NCI-H345 treated with DMSO at 0.1 percent for 48 hours (cell line): ENCODE data around the gene OR2F1.

Source experiments
- DNase-seq: peaks from one replicate; lab custom pipeline; 2025; ENCODE audit not compliant: unreplicated experiment; lab: John Stamatoyannopoulos, UW

The OR2F1 gene, protein sequence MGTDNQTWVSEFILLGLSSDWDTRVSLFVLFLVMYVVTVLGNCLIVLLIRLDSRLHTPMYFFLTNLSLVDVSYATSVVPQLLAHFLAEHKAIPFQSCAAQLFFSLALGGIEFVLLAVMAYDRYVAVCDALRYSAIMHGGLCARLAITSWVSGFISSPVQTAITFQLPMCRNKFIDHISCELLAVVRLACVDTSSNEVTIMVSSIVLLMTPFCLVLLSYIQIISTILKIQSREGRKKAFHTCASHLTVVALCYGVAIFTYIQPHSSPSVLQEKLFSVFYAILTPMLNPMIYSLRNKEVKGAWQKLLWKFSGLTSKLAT

DNA sequence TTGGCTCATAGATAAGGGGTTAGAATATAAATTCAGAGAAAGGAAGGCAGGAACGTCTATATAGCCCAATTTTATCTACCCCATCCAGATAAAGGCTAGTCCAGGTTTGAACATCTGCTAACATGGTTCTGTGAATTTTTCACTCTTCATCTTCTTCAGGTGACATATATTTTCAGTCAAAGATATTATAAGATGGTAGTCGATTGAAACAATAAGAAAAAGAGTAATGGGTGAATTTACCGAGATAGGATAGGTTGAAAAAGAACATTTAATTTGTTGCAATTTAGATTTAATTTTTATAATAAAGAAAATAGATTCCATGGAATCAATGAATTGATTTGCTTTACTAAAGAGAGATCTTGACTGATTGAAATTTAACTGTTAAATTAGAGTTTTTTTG is at the start of gene OR2F1:
Gene OR2F1 (plus strand): TSS at position 301 of the 400 bp plus-strand sequence. CDS start 5,127 bp downstream, outside the sequence.
- no peak for DNase-seq

DNA sequence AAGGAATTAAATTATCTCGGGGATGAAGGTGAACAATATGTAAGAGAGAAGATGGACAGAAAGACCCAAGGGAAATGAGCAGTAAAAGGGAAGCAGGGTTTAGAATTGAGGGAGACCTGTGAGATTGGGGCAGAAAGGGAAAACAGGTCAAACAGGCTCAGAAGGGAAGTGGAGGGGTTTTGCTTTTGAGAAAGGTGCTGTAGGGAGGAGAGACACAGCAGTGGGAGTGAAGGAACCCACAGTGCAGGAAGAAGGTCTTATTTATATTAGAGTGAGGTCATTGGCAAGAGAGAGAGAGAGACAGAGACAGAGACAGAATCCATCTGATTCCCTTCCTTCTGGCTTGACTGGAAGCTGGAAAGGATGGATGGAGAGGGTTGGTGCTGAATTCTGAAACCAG is 49.1 kb upstream of the OR2F1 start:
- no peak for DNase-seq

DNA sequence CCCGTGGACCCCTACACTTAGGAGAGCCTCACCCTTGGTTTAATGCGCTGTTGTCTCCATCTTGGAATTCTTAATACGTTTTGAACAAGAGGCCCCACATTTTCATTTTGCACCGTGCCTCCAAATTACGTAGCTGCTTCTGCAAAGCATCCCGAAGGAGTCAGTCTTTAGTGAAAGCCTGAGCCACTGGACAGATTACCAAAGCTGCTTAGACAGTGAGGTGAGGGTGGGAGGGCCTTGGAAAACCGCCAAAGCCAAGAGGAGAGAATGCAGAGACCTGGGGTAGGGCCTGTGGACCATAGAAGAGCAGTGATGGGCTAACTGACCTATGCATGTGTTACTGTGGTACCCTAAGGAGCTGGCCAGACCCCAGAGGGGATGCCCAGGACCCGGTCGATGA is 48.5 kb upstream of the OR2F1 start:
- DNase-seq = no peak

DNA sequence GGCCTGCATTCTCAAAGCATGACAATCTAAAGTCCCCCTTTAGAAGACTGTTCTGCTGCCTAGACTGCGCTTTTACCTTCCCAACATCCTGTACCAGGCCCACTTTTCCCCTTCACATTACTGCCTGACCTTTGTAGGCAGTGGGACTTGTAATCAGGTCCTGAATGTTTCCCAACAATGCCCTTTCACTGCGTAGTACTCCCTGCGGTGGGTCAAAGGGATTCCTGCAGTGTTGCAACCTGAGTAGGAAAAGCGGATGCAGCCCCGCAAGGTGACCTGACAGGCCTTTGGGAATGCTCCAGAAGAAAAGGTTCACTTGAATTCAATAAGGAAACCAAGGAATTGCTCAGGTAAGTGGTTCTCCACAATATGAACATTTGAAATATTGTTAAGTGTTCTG is 47.7 kb upstream of the OR2F1 start:
- no peak for DNase-seq

DNA sequence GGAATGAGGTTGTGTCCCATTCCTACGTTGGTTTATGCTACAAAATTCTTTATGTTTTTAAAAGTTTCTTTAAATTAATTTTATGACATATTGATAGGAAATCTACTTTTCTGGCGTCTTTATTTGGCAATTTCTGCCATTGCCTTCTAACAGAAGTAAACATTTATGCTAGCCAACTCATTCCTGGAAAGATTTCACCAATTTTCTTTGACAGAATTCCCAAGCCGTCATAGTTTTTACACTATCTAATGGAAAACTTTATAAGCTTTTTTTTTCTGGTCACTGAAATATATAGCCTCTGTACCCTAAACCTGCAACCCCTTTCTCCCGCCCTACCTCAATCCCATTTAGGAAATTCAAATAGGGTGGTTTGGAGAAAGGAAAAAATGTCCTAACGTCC is 46.5 kb upstream of the OR2F1 start:
- DNase-seq = no peak

DNA sequence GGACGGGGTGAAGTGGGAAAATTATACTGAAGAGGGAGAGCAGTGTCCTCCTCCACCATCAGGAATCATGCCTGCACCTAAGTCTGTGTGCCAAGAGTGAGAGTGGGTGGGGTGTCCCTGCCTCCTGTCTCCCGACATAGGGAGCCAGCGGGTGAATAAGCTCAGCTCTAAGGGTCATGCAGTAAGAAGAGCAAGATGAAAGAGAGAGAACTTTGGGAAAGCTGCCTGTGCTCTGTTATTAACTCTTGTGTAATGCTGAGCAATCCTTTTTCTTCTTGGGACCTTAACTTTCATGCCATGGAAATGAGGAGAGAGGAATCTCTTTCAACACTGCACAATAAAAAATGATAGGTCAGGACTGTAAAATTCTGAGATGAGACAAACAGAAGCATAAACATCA is 44.8 kb upstream of the OR2F1 start:
- DNase-seq = no peak

DNA sequence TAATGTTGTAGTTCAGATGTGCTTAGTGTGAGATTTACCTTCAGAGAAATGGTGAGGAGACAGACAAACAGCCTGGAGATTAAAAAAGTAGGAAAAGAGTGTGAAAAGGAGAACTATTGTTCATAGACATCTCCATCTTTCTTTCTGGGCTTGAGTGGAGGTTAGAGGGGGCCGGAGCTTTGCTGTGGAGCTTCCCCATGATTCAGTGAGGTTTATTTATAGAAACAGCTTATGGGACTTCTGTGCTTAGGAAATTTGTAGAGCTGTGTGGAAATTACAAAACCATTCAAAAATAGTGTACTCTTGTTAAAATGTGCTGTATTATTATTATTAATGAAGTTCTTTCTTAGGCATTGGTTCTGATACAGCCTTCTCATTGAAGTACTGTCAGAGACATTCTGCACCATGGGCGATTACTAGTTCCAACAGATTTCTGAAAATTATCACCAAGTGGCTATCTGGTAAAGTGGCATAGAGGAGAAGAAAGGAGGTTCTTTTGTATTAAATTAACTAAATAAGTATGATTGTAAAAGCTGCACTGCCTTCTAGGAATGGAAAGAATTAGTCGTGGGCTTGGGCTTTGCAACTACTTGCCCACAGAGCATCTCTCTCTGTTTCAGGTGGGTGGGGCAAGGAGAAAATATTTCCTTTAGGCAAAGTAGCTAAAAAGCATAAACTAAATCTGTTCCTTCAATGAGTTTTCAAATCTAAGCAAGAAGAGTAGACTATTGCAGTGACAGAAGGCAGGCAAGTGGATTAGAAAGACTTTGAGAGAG is 44.0 kb upstream of the OR2F1 start:
- no peak for DNase-seq

DNA sequence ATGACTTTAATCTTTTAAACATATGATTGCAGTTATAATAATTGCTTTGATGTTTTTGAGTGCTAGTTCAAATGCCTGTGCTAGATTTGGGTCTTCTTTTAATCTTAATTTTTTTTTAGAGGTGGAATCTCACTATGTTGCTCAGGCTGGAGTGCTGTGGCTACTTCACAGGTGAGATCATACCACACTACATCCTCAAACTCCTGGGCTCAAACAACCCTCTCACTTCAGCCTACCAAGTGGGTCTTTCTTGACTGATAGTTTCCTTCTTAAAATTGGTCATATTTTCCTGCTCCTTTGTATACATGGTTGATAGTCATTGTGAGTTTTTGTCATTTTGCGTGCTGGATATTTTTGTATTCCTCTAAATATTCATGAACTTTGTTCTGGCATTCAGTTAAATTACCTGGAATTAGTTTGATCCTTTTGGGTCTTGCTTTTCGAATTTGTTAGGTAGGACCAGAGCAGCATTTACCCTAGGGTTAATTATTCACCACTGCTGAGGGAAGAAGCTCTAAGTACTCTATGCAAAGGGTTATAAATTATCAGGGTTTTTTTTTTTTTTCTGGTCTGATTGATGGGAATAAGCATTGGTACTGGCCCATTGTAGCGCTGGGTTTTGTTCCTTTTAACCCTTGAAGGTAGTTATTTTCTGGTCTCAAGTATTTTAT is 40.6 kb upstream of the OR2F1 start:
- no peak for DNase-seq

DNA sequence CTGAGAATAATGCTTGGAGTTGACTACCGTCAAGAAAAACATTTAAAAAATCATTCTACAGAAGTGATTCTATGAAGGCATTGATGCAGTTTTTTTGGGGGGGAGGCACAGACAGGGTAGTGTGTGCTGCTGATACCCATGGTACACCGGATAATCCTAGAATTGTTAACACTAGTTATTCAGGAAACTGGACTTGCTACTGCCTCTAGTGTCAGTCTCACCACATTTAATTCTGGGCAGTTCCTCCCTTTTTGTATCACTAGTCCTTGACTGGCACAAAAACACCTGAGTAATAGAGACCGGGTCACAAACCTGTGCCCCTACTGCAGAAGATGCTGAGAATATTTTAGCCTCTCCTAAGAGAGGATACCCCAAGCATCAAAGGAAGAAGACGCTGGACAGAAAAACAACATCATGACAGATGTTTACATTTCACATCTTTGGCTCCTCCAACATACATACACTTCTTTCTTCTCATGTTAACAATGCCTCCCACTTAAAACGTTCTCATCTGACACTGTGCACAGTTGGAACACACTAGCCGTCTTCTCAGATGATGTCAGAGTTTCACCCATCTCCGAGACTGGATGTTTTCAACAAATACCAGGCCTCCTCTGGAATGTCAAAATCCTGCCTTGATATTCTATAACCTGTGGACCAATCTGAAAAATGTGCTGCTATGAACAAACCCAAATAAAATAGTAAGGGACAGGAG is 39.5 kb upstream of the OR2F1 start:
- DNase-seq = no peak

DNA sequence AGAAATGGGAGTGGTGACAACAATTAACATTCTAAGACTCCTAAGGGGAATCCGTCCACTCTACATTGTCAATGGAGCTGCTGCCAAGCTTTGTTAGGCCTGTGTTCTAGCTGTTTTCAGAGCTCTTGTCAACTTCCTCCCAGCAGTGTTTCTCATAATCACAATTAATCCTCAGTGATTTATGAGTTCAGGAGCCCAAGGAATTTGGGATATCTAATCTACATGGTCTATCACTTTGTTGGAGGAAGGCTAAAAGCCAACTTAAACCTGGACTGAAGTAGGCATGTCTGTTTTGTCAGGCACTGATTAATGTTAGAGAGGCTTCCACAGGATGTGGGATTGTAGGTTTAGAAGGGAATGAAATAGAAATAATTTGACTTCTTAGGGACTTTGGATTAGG is 29.8 kb upstream of the OR2F1 start:
- no peak for DNase-seq

DNA sequence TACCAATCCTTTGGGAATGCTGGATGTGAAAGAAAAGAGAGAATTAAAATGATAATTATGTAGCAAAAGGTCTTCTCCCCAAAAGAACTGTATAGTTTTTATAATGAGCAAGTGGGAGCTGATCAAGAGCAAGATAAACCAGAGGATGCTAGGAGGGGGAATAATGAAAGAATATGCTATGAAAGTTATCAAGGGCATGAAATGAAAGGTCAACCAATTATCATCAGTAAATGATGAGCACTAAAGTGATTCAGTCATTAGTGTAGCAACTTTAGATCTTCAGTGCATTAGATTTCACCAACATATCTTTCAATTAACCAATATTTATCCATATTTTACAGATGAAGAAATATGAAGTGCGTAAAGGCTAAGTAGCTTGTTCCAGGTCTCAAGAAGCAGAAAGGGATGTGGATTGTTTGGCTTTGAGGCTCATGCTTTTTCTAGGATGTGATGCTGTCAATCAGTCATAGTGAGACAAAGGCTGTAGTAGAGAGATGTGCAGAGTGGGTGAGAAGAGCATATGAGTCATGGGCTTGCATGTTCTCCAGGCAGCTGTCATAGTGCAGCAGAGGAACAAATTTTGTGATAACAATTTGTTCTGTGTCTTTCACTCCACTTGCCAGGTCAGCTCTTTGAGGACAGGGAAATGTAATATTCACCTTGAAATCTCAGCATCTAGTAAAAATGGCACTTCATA is 25.3 kb upstream of the OR2F1 start:
- DNase-seq = no peak

DNA sequence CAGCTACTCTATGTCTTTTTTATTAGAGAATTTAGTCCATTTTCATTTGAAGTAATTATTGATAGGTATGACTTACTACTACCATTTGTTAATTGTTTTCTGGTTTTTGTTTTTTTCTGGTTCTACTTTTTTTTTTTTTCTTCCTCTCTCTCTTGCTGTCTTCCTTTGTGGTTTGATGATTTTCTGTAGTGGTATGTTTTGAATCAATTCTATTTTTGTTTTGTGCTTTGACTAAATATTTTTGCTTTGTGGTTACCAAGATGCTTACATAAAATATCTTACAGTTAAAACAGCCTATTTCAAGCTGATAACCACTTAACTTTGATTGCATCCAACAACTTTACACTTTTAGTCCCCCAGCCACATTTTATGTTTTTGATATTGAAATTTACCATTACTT is 22.9 kb upstream of the OR2F1 start:
- DNase-seq = no peak

DNA sequence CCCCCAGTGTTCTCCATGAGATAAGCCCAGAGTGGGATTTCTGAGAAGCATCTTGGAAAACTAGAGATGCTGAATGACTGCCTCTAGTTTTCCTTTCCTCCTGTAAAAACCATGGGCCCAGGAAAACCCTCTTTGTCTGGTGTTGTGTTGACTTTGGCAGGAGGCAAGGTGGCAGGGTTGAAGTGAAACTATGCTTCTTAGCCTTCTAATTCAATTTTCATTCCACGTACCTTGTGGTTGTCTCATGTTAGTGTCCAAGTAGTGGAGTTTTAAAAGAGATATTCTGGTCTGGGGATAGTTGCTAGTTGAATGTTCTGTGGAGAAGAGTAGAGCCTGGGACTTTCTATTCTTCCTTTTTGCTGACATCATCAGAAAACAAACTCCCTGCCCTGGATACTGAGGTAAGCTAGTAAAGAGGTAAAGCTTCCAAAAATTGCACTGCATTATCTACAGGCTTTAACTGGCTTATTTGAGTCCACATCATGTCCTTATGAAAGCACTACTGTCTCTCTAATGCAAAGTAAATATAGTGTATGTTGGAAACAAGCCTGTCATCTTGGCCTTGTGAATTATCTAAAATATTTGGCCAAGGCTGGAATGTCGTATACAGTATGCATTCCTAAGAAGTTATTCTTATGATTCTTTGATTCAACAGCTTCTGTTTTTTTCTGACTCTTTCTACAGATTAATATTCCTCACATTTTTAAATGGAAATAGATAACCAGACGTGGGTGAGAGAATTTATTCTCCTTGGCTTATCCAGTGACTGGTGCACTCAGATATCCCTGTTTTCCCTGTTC is 19.9 kb upstream of the OR2F1 start, which contains the start of gene OR2F2:
Gene OR2F2 (plus strand): TSS at position 708 of the 800 bp plus-strand sequence. CDS start 0 bp downstream, at position 708.
- DNase-seq = no peak

DNA sequence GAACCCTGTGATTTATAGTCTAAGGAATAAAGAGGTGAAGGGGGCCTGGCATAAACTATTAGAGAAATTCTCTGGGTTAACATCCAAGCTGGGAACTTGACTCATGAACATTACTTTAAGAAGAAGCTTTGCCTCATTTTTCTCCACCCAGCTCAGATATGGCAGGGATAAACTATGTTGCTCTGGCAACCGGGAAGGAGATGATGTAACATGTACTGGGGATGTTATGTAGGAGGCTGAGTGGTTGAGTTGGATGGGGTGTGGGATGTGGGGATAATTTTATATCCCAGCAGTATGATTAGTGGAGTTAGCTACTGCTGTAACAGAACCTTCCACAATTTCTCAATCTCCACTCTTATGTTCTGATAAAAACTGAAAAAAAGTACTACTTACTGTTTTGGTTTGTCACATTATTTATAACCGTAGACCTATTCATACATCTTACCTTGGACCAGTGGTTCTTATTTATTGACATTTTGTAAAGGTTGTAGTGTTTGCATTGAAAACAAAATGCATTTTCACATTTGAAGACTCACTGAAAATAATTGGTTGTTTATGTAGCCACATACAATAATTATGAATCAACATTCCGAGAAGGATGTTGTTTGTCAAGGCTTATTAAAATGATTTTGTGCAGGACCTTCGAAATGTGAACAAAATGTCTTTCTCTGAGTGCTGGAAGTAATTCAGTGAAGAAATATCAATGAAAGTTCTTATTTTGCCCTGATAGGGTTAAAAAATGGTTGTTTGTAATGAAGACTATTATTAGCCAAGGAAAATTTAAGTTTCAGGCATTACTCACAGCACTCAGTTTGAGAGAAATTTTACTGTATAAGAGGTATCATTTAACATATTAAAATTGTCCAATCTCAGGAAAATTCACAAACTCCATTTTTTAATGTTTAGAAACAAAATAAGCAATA is 18.3 kb upstream of the OR2F1 start:
- DNase-seq = no peak

DNA sequence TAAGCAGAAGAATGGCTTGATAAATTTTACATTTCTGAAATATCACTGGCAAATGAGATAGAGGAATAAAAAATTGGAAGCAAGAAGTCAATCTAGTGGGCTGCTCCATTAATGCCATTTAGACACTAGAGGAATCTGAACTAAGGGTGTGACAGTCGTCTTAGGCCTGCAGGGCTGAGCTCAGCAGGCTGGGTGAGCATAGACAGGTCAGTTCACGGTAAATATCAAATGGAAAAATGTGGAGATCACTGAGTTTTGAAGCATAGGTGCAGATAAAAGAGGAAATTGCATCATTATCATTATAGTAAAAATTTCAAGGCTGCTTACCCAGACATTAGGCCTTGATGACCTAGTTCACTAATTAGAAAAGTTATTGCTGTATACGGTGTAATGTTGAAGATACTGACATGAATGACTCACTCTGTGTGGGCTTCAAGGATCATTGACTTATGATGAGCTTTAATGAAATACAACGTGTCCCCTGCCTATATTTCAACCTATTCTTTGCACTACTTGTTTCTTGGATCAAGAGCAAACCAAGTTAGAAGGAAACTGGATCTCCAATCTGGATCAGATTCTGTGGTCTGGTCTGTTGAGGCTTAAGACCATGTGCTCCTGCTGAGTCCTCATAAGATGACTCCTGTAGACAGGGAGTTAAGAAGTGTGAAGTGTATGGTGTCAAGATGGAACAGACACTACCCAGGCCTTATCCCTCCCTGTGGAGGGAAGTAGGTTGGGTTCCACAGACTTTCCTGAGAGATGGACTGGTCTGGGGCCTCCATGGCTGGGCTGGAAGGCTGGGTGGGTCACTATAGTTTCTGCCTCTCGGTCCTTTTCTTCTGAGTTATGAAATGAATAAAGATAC is 16.0 kb upstream of the OR2F1 start:
- no peak for DNase-seq

DNA sequence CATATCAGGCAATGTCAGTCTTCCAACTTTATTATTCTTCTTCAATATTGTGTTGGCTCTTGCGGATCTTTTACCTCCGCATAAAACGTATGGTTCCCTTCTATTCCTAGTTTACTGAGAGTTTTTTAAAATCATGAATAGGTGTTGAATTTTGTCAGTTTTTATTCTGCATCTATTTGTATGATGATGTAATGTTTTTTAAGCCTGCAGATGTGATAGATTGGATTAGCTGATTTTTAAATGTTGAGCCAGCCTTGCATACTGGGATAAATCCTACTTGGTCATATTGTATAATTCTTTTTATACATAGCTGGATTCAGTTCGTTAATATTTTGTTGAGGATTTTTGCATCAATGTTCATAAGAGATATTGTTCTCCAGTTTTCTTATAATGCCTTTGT is 9.2 kb upstream of the OR2F1 start:
- DNase-seq = no peak

DNA sequence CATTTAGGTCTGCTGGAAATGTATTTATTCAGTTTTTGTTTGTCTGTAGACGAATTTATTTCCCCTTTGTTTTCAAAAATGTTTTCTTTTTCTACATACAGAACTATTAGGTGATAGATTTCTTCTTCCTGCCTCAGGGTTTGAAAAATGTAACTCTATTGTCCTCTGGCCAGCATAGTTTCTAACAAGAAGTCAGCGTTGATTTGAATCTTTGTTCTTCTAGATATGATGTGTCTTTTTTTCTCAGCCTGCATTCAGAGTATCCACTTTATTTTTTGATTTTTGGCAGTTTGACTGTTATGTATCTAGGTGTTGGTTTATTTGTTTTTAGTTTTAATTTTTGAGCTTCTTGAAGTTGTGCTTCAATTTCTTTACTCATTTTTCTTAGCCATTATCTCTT is 7.5 kb upstream of the OR2F1 start:
- no peak for DNase-seq

DNA sequence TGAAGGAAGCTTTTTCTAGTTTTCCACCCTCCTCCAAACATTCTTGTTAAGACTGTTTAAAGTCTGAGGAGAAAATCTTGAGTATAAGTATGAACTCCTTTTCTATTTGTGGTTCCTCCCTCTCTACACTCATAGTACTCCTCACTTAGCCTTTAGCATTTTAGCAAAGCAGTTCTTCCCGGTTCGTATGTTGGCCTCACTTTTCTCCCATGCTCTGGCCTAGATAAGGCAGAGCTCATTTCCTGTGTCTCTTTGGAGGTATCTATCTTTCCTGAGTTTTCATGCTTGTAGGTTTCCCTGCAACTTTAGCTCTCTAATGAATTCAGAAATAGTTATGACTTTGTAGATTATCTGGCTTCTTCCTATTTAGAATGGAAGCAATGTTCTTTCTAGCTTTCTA is 5.9 kb upstream of the OR2F1 start:
- DNase-seq = no peak
